ENCODE results near the gene KCNMB2.

DNA sequence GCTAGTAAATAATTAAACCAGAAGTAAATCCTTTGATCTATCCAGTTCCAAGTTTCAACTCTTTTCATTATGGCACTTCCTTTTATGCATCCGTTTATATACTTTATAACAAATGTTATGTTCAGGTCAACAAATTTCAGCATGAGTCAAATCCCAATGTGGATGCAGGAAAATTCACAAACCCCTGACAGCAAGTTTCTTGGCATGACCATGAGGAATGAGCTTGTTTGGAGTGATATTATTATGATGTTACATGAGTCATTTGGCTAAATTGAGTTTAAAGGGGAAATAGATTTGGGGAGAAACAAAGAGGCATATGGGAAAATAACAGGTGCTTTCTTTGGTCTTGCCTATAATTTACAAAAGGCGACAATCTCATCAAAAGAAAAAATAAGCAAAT lies 32.1 kb upstream of the KCNMB2 start:
- no peak for TF ChIP-seq CTCF (IDR thresholded peaks at IDR 0.05; ENCODE audit: low read depth, low read length)
- TF ChIP-seq EZH2phosphoT487 (IDR thresholded peaks at IDR 0.05; ENCODE audit: low read depth), result no peak

Measured in OCI-LY3 (cell line).